HG03108 (cell line): ENCODE measurements around the gene FBXW9.
"Not testable (repeated sequence)": the region's sequence is repeated elsewhere in the genome, so short reads cannot be mapped to it uniquely, and the experiment has no call there.

Experiments used
- ATAC-seq: cut with Tn5 transposase; IDR thresholded peaks from one replicate; pipeline ENCODE4 v1.9.1; 2021; ENCODE audit warnings: moderate library complexity; ENCODE audit not compliant: unreplicated experiment

The FBXW9 gene

DNA sequence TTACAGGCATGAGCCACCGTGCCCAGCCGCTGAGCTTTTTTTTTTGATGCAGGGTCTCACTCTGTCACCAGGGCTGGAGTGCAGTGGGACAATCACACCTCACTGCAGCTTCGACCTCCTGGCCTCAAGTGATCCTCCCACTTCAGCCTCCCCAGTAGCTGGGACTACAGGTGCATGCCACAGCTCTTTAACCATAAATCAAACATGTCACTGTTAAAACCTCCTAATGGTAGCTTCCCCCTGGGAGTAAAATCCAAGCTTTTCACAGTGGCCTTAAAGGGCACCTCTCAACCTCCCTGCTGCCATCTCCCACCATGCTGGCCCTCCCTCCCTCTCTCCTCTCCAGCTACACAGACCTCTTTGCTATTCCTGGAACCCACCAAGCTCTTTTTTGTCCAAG, 10.6 kb downstream of the FBXW9 start:
- no peak for ATAC-seq

DNA sequence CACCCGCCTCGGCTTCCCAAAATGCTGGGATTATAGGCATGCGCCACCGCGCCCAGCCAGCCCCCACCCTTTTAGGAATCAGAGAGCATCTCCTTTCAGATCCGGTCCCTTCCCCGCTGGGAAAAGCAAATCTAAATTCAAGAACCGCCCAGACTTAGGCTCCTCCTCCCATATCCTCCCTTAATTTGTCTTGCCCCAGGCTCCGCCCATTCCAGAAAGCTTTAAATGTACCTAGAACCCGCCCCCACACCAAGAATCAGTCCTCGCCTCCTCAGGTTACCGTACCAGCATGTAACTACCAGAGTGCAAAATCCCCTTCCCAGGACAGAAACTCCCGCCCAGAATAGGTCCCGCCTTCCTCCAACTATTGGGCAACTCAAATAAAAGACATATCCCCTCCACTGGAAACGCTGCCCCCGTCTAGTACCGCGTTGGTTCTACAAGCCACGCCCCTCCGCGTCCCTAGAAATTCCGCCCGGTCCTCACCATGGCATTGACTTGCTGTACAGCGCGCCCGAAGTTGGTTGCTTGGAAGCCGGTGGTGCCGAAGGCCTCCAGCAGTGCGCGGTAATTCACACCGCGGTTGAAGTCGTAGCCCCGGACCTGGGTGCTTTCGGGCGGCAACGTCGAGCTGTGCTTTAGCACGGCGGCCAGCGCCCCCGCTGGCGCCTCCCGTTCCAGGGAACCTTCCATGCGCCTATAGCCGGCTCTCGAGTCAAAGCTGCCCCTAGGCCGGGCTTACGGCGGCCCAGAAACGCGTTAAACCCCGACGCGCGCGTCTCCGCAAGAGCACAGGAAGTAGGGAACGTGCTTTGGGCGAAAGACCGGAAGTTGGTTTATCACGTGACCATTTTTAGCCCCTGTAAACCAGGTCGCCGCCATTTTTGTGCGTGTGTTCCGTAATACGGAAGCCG, 15.1 kb downstream of the FBXW9 start, which contains the start of gene DHPS:
TSS of gene DHPS (minus strand) at position 807 of the 914 bp plus-strand sequence. CDS start at position 693, 114 bp downstream.
- peak; percentile 60 for ATAC-seq

DNA sequence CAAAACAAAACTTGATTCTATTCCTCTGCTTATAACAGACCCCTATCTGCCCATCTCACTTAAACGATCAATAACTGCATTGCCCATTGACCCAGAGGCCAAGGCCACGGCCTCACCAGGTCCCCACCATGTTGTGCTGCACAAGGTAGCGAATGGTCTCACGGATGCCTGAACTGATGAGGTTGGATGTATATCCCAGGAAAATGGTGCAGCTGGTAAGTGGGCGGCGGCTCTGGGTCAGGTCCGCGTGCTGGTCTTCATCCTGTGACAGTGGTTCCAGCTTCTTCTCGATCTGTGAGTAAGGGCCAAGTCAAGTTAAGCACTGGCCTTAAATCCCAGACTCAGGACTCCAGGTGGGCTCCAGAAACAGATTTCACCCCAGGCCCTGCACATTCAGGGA, 16.4 kb downstream of the FBXW9 start:
- ATAC-seq = no peak

DNA sequence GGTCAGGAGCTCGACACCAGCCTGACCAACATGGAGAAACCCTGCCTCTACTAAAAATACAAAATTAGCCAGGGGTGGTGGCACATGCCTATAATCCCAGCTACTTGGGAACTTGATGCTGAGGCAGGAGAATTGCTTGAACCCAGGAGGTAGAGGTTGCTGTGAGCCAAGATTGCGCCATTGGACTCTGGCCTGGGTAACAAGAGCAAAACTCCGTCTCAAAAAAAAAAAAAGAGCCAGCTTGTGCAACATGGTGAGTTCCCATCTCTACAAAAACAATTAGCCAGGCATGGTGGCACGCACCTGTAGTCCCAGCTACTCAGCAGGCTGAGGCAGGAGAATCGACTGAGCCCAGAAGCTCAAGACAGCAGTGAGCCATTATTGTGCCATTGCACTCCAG, 18.4 kb downstream of the FBXW9 start:
- not testable (repeated sequence) for ATAC-seq

DNA sequence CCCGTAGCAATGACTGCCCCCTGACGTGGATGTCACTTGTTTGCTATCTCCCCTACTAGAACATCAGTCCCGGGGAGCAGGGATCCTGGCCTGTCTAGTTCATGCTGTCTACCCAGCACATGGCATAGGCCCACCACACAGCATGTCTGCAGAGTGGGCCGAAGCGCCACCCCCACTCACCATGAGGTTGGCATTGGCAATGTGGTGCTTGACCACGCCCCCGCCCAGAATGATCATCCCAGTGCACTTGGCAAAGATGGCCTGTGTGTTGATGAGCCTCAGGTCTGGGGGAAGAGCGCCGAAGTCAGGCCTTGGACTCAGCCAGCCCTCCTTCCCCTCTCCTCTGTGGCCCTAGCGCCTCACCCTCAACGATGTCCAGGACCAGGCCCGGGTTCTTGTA, 19.5 kb downstream of the FBXW9 start:
- no peak for ATAC-seq

DNA sequence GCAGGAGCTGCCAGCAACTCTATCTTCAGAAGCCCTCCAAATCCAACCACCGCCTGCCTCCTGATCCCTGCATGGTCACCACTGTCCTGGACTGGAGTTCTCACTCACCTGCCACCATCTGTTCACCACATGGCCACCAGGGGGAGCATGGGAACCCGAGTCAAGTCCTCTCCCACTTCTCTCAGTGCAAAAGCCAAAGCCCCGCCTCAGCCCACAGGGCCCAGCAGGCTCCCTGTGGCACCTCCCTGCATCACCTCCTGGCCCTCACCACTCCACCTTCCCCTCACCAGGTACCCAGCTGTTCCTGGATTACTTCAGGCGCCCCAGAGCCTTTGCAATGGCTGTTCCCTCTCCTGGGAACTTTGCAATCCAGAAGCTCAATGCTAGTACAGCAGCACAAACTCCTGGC, 20.0 kb downstream of the FBXW9 start:
- ATAC-seq = no peak

DNA sequence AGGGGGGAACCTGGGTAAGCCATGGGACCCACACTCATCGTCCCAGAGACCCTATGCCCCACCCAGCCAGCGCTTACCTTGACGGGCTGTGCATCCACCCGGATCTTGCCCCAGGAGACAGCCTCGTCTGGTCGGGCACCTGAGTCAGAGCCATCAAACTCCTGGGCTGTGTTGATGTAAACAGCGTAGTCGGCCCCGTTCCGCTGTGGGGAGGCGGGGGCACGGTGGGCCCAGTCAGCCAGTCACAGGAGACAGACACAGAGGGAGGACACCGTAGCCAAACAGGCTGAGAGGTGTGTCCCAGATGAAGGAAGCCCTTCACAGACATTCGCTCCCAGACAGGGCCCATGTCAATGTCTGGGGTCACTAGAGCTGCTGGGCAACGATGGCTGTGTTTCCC, 20.5 kb downstream of the FBXW9 start:
- ATAC-seq = no peak

DNA sequence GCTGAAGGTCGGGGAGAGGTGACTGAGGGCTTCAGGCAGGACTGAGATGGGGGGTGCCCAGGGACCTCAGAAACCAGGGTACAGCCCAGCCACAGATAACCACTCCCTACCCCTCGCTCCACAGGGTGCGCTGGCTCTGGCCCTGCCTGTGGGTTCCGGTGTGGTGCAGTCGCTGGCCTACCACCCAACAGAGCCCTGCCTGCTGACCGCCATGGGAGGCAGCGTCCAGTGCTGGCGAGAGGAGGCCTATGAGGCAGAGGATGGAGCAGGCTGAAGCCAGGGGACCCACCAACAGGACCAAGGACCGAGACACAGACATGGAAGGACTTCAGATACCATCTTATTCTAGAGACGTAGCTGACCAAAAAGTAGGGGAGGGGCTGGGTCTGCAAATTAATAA, 21.0 kb downstream of the FBXW9 start:
- no peak for ATAC-seq

DNA sequence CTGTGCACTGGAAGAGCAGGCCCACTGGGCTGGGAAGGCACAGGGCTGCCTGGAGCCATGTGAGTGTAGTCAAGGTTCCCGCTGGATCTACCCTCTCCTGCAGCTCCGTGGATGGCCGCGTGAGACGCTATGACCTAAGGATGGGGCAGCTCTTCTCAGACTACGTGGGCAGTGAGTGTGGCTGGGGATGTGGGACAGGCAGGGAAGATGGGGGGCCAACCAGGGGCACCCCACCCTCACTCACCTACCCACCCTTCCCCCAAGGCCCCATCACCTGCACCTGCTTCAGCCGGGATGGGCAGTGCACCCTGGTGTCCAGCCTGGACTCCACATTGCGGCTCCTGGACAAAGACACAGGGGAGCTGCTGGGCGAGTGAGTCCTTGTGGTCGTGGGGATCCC, 23.7 kb downstream of the FBXW9 start:
- no peak for ATAC-seq

DNA sequence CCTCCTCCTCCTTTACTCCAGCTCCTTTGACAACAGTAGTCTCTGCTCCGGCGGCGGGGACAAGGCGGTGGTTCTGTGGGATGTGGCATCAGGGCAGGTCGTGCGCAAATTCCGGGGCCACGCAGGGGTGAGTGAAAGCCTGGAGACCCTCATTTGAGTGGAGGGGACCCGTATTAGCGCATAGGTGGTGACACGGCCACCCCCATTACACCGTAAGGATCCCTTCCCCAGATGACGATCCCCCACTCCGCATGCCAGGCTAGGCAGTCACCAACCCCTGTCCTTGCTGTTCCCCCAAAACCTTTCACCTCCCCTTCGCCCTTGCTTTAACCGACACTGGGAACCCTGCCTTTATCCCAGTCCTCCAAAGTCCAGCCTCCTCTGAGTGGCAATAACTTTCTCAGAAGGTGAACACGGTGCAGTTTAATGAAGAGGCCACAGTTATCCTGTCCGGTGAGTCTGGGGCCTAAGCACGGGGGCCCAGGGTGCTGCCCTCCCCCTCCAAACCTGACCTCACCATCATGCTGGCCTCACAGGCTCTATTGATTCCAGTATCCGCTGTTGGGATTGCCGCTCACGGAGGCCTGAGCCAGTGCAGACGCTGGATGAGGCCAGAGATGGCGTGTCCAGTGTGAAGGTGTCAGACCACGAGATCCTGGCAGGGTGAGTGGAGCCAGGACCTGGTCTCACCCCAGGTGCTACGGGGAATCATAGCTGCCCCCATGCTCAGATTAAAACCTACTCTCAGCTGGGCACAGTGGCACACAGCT, 26.1 kb downstream of the FBXW9 start:
- no peak for ATAC-seq

DNA sequence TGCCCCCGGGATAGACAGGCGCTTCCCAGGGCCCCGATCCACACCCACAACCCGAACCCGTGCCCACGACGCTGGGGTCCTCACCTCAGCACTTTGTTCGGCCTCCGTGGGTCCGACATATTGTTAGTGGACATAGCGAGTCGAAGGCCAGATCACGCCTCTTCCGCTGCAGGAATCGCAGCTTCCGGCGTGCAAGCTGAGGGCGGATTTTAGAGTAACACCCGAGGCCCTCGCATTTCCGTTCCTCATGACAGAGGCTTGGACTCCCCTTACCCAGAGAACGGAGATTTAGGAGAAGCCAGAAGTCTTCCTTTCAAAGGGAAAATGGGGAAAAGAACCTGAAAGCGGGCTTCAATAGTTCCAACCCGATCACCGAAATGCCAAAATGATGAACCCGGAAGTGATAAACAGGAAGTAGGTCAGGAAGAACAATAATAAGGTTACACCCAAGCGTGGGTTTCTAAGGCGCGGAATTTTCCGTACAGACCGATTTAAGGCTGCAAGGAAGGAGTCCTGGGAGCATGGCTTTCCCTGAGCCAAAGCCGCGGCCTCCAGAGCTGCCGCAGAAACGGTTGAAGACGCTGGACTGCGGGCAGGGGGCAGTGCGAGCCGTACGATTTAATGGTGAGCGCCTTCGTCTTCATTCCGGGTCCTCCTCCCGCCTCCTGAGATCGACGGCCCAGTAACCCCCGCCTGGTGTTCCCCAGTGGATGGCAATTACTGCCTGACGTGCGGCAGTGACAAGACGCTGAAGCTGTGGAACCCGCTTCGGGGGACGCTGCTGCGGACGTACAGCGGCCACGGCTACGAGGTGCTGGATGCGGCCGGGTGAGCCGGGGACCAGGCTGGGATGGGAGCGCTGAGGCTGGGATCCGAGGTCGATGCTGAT, 26.9 kb downstream of the FBXW9 start:
- ATAC-seq = no peak

DNA sequence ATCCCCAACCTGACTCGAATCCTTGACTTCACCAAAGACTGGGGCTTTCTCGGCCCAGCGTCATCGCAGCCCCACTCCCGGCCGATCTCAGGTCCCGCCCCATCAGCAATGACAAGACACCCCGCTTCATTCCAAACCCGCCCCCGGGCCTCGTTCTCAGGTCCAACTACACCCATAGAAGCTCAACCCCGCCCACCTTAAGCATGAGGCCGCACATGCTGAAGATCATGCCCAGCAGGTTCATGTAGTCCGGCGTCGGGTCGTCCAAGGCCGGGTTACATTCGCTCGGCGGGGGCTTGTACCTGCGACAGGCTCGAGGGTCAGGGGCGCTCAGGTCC, 27.5 kb downstream of the FBXW9 start:
- ATAC-seq = no peak

DNA sequence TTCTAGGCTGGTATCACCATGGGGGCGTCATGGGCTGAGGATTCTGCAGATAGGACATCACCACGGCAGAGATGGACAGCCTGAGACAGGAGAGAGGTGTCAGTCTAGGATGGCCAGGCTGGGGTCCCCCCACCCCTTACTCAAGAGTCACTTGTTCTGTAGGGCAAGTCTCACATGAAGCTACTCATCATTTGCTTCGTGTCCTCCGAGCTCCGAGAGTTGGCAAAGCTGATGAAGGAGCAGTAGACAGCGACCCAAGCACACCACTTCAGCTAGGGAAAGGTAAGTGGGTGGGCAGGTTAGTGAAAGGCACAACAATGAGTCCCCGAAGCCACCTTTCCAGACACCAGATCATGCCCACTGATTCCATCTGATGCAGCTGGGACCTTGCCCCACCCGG, 28.1 kb downstream of the FBXW9 start:
- ATAC-seq = no peak

DNA sequence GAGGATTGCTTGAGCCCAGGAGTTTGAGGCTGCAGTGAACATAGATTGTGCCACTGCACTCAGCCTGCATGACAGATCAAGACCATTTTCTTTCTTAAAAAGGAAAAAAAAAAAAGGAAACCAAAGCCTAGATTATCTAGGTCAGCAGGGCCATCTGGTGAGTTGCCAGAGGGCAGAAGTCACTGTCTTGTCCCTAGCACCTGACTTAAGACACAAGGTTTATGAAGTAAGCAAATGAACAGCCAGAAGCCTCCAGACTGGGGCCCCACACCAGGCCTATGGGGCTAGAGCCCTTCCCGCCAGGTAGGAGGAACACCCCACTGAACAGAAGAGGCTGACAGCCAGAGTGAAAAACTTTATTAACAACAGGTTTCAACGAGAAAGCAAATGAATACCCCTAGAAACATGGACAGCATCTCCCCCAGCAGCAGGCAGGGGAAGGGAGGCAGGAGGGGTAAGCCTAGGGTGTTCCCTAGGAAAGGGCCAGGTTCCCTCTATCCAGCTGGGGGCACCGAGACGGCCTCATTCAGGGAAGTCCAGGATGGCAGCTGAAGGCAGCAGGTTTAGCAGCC, 28.6 kb downstream of the FBXW9 start:
- ATAC-seq = no peak

DNA sequence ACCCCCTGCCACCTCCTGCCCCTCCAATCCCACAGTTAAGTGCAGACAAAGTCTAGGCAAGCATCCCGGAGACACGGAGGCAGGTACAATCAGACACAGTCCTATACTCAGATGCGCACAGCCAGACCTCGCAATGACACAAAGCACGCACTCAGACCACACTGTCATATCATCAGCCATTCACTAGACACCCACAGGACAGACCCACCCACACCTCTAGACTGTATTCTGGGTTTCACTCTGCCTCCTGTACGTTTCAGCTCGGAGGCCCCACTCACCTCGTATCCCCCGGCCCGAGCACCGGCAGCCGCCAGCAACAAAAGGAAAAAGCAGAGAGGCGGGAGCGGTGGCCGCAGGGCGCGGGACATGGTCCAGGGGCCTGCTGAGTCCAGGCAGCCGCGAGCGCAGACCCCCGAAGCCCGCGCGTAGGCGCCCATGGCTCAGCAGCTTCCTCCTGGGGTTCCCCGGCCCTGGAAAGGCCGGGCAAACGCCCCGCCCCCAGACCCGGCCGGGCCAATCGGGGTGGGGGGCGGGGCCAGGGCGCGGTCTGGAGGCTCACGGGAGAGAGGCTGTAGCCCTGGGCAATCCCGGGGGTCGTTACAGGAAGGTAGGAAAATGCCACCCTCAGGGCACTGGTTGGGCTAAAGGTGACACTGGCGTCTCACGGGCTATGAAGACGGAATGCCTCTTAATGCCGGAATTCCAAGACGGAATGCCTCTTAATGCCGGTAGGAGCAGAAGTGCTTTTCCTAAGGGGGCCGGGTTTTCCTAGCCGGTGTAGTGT, 30.0 kb downstream of the FBXW9 start, which contains the start of the genes MAN2B1 and WDR83:
TSS of gene MAN2B1 (minus strand) at position 478 of the 784 bp plus-strand sequence. CDS start at position 437, 41 bp downstream.
TSS of gene WDR83 (plus strand) at position 543 of the 784 bp plus-strand sequence. CDS start 2,984 bp downstream, outside the sequence.
- no peak for ATAC-seq

DNA sequence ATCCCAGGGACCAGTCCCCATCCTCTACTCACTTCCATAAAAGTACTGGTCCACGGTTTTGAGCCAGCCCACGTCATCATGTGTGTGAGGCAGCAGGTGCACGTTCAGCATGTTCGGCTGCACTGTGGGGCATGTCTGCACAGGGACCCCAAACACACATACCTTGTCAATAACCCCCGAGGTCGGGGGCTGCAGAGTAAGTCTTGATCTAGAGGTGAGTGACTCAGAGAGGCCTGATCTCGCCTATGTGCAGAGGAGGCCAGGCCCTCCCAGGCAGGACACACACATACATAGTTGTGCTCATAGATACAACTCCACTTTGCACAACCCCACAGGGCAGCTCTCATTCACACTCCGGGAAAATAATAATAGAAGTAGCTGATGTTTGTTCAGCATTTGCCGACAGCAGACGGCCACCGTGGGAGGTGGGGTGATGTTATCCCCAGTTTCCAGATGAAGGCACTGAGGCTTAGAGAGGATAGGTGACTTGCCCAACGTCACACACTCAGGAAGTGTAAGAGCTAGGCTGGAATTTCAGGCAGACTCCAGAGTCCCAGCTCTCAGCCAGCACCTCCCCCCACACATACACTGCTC, 30.7 kb downstream of the FBXW9 start:
- ATAC-seq = no peak

DNA sequence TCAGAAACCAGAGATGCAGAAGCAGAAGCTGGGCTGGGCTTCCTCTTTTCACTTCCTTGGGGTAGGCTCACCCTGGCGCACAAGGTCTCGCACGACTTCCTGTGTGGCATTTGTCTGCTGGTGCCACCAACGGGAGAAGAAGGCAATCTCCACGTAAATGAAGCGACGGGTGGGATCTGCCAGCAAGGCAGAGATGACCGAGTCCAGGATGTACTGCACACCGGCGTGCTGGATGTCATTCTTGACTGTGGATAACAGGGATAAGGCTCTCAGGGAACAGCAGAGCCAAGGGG, 31.2 kb downstream of the FBXW9 start:
- ATAC-seq = no peak

DNA sequence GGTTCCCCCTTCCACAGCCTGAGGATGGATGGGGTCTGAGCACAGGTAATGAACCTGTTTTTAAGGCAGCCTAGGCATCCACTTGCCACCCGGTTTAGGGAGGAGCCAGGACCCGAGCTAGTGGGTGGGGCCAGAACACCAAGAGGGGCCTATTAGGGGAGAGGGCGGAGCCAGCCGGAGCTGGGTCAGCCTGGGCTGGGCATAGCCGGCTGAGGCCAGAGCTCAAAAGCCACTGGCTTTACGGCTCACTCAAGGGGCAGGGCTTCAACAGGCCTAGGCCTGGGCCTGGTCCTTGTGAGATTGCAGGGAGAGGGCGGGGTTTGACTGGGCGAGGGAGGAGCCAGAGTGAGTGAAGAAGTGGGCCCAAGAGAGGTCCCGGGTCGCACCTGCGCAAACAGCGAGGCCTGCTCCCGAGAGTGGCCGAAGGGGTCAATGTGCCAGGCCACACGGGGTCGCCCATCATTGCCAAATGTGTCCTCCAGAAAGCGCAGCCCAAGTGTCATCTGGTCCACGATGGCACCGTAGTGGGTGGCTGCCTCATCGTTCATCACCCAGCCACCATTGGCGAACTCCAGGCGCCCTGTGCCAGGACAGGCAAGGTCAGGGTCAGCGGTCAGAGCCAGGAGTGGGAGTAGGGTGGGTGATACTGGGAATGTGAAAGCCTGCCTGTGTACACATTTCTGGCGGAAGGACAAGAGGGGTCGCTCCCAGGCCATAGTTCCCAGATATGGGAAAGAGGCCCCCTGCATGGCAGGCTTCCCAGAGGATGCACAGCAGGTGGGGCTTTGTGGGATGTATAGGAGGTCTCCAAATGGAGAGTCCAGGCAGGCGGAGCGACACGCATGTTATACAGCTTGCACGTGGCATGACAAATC, 31.8 kb downstream of the FBXW9 start:
- no peak for ATAC-seq

DNA sequence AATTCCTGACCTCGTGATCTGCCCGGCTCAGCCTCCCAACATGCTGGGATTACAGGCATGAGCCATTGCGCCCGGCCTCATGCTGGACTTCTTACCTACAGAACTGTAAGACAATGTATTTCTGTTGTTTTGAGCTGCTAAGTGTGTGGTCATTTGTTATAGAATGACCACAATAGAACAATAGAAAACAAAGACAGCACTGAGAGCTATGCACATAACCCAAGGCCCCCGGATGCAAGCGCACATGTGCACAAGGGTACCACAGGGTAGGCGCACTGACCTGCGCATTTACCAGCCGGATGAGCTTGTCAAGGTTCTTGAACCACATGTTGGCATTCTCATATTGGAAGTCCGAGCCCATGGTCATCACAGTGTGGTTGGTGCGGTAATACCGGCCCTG, 35.5 kb downstream of the FBXW9 start:
- no peak for ATAC-seq
